ENCODE measurements around the gene HSF2BP.
"Not testable (repeated sequence)": the region's sequence is repeated elsewhere in the genome, so short reads cannot be mapped to it uniquely, and the experiment has no call there.

Gene HSF2BP

GRCh38 chr21:43658088-43658741, 1.1 kb downstream of the HSF2BP start:
- Mint-ChIP-seq H3K4me3 (peak overlapping the region; percentile 35), H3K27me3 (ENCODE audit: low read depth, poor library complexity) (peaks cover 2% of the 10 kb centered on the region), H3K36me3 (ENCODE audit: low read depth) (peaks cover 15% of the 10 kb centered on the region), H3K4me1 (peaks cover 37% of the 10 kb centered on the region), H3K9me3 (no peaks in the 10 kb centered on the region), H3K27ac (no peak overlapping the region)
- no peak for DNase-seq
- TF ChIP-seq CTCF (IDR thresholded peaks at IDR 0.05): no peak

- peaks cover 33% of the 10 kb centered on the region for H3K4me1 Mint-ChIP-seq
- H3K36me3 Mint-ChIP-seq (ENCODE audit: low read depth): peaks cover 8% of the 10 kb centered on the region
- H3K9me3 Mint-ChIP-seq: no peaks in the 10 kb centered on the region
- H3K4me3 Mint-ChIP-seq: no peak overlapping the region
- DNase-seq: no peak
- TF ChIP-seq CTCF (IDR thresholded peaks at IDR 0.05): no peak
- H3K27me3 Mint-ChIP-seq (ENCODE audit: low read depth, poor library complexity): peaks cover 2% of the 10 kb centered on the region
- H3K27ac Mint-ChIP-seq: no peak overlapping the region
Measured at GRCh38 chr21:43657355-43658087, 1.8 kb downstream of the HSF2BP start.

GRCh38 chr21:43654806-43655489, 4.3 kb downstream of the HSF2BP start:
- no peak for DNase-seq
- no peak overlapping the region for H3K27ac Mint-ChIP-seq
- no peak for TF ChIP-seq CTCF (IDR thresholded peaks at IDR 0.05)
- no peaks in the 10 kb centered on the region for H3K9me3 Mint-ChIP-seq
- H3K36me3 Mint-ChIP-seq (ENCODE audit: low read depth): no peaks in the 10 kb centered on the region
- no peak overlapping the region for H3K4me3 Mint-ChIP-seq
- peaks cover 8% of the 10 kb centered on the region for H3K4me1 Mint-ChIP-seq
- peaks cover 5% of the 10 kb centered on the region for H3K27me3 Mint-ChIP-seq (ENCODE audit: low read depth, poor library complexity)

- H3K36me3 Mint-ChIP-seq (ENCODE audit: low read depth): no peaks in the 10 kb centered on the region
- no peak for TF ChIP-seq CTCF (IDR thresholded peaks at IDR 0.05)
- H3K9me3 Mint-ChIP-seq: no peaks in the 10 kb centered on the region
- H3K4me1 Mint-ChIP-seq: no peaks in the 10 kb centered on the region
- H3K27me3 Mint-ChIP-seq (ENCODE audit: low read depth, poor library complexity): peaks cover 5% of the 10 kb centered on the region
- H3K27ac Mint-ChIP-seq: peak overlapping the region; percentile 38
- H3K4me3 Mint-ChIP-seq: no peak overlapping the region
- no peak for DNase-seq
Measured at GRCh38 chr21:43653626-43654025, 5.7 kb downstream of the HSF2BP start.

- no peak overlapping the region for H3K4me3 Mint-ChIP-seq
- H3K4me1 Mint-ChIP-seq: no peaks in the 10 kb centered on the region
- H3K9me3 Mint-ChIP-seq: no peaks in the 10 kb centered on the region
- TF ChIP-seq CTCF (IDR thresholded peaks at IDR 0.05): no peak
- H3K36me3 Mint-ChIP-seq (ENCODE audit: low read depth): no peaks in the 10 kb centered on the region
- no peak for DNase-seq
- H3K27ac Mint-ChIP-seq: no peak overlapping the region
- peaks cover 5% of the 10 kb centered on the region for H3K27me3 Mint-ChIP-seq (ENCODE audit: low read depth, poor library complexity)
Measured at GRCh38 chr21:43652616-43653015, 6.7 kb downstream of the HSF2BP start.

GRCh38 chr21:43651926-43652325, 7.4 kb downstream of the HSF2BP start:
- DNase-seq; H3K36me3 Mint-ChIP-seq (ENCODE audit: low read depth); H3K27ac Mint-ChIP-seq; H3K4me3 Mint-ChIP-seq; H3K4me1 Mint-ChIP-seq; H3K27me3 Mint-ChIP-seq (ENCODE audit: low read depth, poor library complexity); H3K9me3 Mint-ChIP-seq: not testable (repeated sequence)
